ENCODE measurements around the gene P3H1. TPM values are rescaled to one million over a fixed set of nuclear protein-coding genes. Genes with fewer than 3 reads are reported as not detected.
"Not testable (repeated sequence)": the region's sequence is repeated elsewhere in the genome, so short reads cannot be mapped to it uniquely, and the experiment has no call there.

The P3H1 gene
- 211 TPM for polyA plus RNA-seq (2013, experiment 1 of 2; ENCODE audit: insufficient read length)
- 162 TPM for polyA plus RNA-seq (2013, experiment 2 of 2; ENCODE audit: insufficient read length)

- peak; percentile 99 for DNase-seq
Measured at GRCh38 chr1:42766741-42767509, at the start of gene P3H1, which contains the start of gene C1orf50. Gene P3H1 (minus strand): TSS chr1:42767028. CDS start chr1:42766971, 57 bp downstream. Gene C1orf50 (plus strand): TSS chr1:42767249. CDS start chr1:42767312, 63 bp downstream.

GRCh38 chr1:42815941-42816584 is 49.2 kb upstream of the P3H1 start:
- no peak for DNase-seq

GRCh38 chr1:42814815-42815214 is 48.0 kb upstream of the P3H1 start:
- not testable (repeated sequence) for DNase-seq

- DNase-seq, result no peak
Measured at GRCh38 chr1:42807056-42807668, 40.3 kb upstream of the P3H1 start.

GRCh38 chr1:42806593-42806992 is 39.8 kb upstream of the P3H1 start:
- DNase-seq, result no peak

GRCh38 chr1:42806171-42806570 is 39.3 kb upstream of the P3H1 start:
- DNase-seq, result no peak

GRCh38 chr1:42801832-42802473 is 35.1 kb upstream of the P3H1 start:
- no peak for DNase-seq

- no peak for DNase-seq
Measured at GRCh38 chr1:42797979-42798378, 31.2 kb upstream of the P3H1 start.

- no peak for DNase-seq
Measured at GRCh38 chr1:42797414-42797813, 30.6 kb upstream of the P3H1 start.

- DNase-seq, result no peak
Measured at GRCh38 chr1:42793824-42794223, 27.0 kb upstream of the P3H1 start.

- DNase-seq, result no peak
Measured at GRCh38 chr1:42788021-42788420, 21.2 kb upstream of the P3H1 start.

- DNase-seq, result no peak
Measured at GRCh38 chr1:42786097-42786496, 19.3 kb upstream of the P3H1 start.

- DNase-seq, result peak; percentile 17
Measured at GRCh38 chr1:42784946-42785693, 18.3 kb upstream of the P3H1 start, which contains the start of gene TMEM269. Gene TMEM269 (plus strand): TSS chr1:42784991. CDS start chr1:42789894, 4,903 bp downstream.

- no peak for DNase-seq
Measured at GRCh38 chr1:42784547-42784945, 17.7 kb upstream of the P3H1 start.

GRCh38 chr1:42783092-42783491 is 16.3 kb upstream of the P3H1 start:
- DNase-seq, result no peak

GRCh38 chr1:42780176-42780575 is 13.3 kb upstream of the P3H1 start:
- no peak for DNase-seq

- DNase-seq, result no peak
Measured at GRCh38 chr1:42779725-42780124, 12.9 kb upstream of the P3H1 start.

GRCh38 chr1:42777852-42778251 is 11.0 kb upstream of the P3H1 start:
- DNase-seq, result peak; percentile 35

GRCh38 chr1:42776502-42776901 is 9.7 kb upstream of the P3H1 start:
- DNase-seq, result no peak

GRCh38 chr1:42774928-42775526 is 8.2 kb upstream of the P3H1 start:
- no peak for DNase-seq

- no peak for DNase-seq
Measured at GRCh38 chr1:42773420-42773819, 6.6 kb upstream of the P3H1 start.

- no peak for DNase-seq
Measured at GRCh38 chr1:42769811-42770210, 3.0 kb upstream of the P3H1 start.

Data from fibroblast of skin of back (primary cell).